Thoracic aorta (tissue), 2 donors: ENCODE results near the gene PSEN2. TPM values are rescaled to one million over a fixed set of nuclear protein-coding genes. Genes with fewer than 3 reads are reported as not detected.

ENCODE experiments used
- ATAC-seq: fragments of 150-250 bp; one replicate; pipeline ENCODE4 v1.8.0; 2017; ENCODE audit warnings: low read depth; ENCODE audit not compliant: insufficient number of reproducible peaks, low FRiP score
- DNase-seq: peaks from one replicate; pipeline ENCODE4 v3.0.0-alpha.2; 2020; ENCODE audit warnings: low spot score
- H3K27ac ChIP-seq, 2 donors: fragments of 200-600 bp; sonication (generic); 1 replicate in 1 of 2; 2 replicates in 1 of 2; pipeline ENCODE4 v1.5.1; 2016; ENCODE audit warnings: mild to moderate bottlenecking in 2 of 2, moderate library complexity in 2 of 2
- H3K27me3 ChIP-seq: fragments of 200-600 bp; sonication (generic); replicated peaks from 2 replicates; pipeline ENCODE4 v1.6.0; 2016; ENCODE audit warnings: mild to moderate bottlenecking; ENCODE audit not compliant: insufficient read depth
- H3K36me3 ChIP-seq: fragments of 200-600 bp; sonication (generic); one replicate; pipeline ENCODE4 v1.5.1; 2016
- H3K4me1 ChIP-seq, 2 donors: fragments of 200-600 bp; sonication (generic); 1 replicate in 1 of 2; 2 replicates in 1 of 2; pipeline versions ENCODE4 v1.5.1 to v1.6.0; 2016; ENCODE audit warnings: low read depth in 2 of 2, mild to moderate bottlenecking in 1 of 2; ENCODE audit not compliant: control insufficient read depth in 1 of 2
- H3K4me3 ChIP-seq: fragments of 200-600 bp; sonication (generic); 2 replicates; pipeline ENCODE4 v1.5.1; 2016; ENCODE audit warnings: mild to moderate bottlenecking
- H3K9me3 ChIP-seq: fragments of 200-600 bp; sonication (generic); 2 replicates; pipeline ENCODE4 v1.5.1; 2016
- CTCF ChIP-seq: fragments of 200-600 bp; sonication (generic); IDR thresholded peaks from one replicate; pipeline ENCODE4 v1.5.1; 2019; ENCODE audit warnings: antibody characterized with exemption
- total RNA-seq, 2 donors: library from RNA; depleted of rRNA; stranded (reverse); fragments of >200 nt; gene quantifications; one replicate each; pipeline versions ENCODE4 v1.1.0 to v1.2.3, GENCODE V29; 2016

PSEN2 gene
- total RNA-seq, 2 donors from 2014 or later: 22.2 to 52.1 TPM

GRCh38 chr1:226872437-226872836, 2.0 kb downstream of the PSEN2 start:
- H3K27ac ChIP-seq: no peak overlapping the region
- H3K36me3 ChIP-seq: no peaks in the 10 kb centered on the region
- H3K27me3 ChIP-seq: no peaks in the 10 kb centered on the region
- ATAC-seq (no peak), DNase-seq (no peak)
- TF ChIP-seq CTCF: no peak
- H3K4me3 ChIP-seq: no peak overlapping the region
- H3K9me3 ChIP-seq: no peaks in the 10 kb centered on the region
- H3K4me1 ChIP-seq: peaks cover 7 to 17% of the 10 kb centered on the region in 2 donors

- Histone ChIP-seq H3K4me1 (peaks cover 7 to 17% of the 10 kb centered on the region in 2 donors), H3K4me3 (no peak overlapping the region), H3K27ac (no peak overlapping the region), H3K36me3 (no peaks in the 10 kb centered on the region), H3K9me3 (no peaks in the 10 kb centered on the region), H3K27me3 (no peaks in the 10 kb centered on the region)
- ATAC-seq: no peak
- TF ChIP-seq CTCF: no peak
- DNase-seq: no peak
These were observed 3.6 kb downstream of the PSEN2 start for GRCh38 chr1:226873771-226874578.

- no peak for ATAC-seq
- Histone ChIP-seq H3K27me3 (no peaks in the 10 kb centered on the region), H3K27ac (no peak overlapping the region), H3K4me1 (peaks cover 7 to 17% of the 10 kb centered on the region in 2 donors), H3K9me3 (no peaks in the 10 kb centered on the region), H3K36me3 (no peaks in the 10 kb centered on the region), H3K4me3 (no peak overlapping the region)
- TF ChIP-seq CTCF: no peak
- DNase-seq: no peak
These were observed 4.4 kb downstream of the PSEN2 start for GRCh38 chr1:226874579-226875425.

GRCh38 chr1:226875641-226876295, 5.4 kb downstream of the PSEN2 start:
- no peaks in the 10 kb centered on the region for H3K27me3 ChIP-seq
- ATAC-seq: no peak

More at GRCh38 chr1:226875641-226876295, 5.4 kb downstream of the PSEN2 start:
- H3K4me1 ChIP-seq: peaks cover 7 to 17% of the 10 kb centered on the region in 2 donors
- peaks cover 4% of the 10 kb centered on the region for H3K36me3 ChIP-seq
- DNase-seq: no peak
- H3K27ac ChIP-seq: no peak overlapping the region
- no peak overlapping the region for H3K4me3 ChIP-seq
- no peak for TF ChIP-seq CTCF
- H3K9me3 ChIP-seq: no peaks in the 10 kb centered on the region
